NOMO-1 treated with dmso at 0.1 percent for 144 hours (cell line): Measurements from ENCODE around the gene SFPQ.
"Not testable (repeated sequence)": the region's sequence is repeated elsewhere in the genome, so short reads cannot be mapped to it uniquely, and the experiment has no call there.

ENCODE experiments used
- DNase-seq: peaks from one replicate; lab custom pipeline; 2025; ENCODE audit not compliant: unreplicated experiment; lab: John Stamatoyannopoulos, UW

Gene SFPQ

DNA sequence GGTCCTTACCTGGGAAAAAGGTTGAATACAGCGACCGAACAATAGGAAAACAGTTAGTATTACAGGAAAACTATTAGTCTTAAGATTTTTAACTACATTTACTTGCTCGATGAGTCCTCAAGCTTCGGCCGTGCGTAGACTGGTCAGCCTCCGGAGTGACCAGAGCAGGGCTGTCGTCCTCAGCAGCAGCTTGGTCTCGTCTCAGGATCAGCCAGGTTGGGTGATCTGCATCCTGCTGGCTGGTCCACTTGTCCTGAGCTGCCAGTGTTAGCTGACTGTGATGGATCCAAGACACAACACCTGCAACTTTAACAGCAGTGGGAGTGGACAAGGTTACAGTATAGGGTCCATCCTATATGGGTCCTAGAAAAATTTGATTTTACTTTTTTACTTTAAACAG is 50.2 kb downstream of the SFPQ start:
- not testable (repeated sequence) for DNase-seq

DNA sequence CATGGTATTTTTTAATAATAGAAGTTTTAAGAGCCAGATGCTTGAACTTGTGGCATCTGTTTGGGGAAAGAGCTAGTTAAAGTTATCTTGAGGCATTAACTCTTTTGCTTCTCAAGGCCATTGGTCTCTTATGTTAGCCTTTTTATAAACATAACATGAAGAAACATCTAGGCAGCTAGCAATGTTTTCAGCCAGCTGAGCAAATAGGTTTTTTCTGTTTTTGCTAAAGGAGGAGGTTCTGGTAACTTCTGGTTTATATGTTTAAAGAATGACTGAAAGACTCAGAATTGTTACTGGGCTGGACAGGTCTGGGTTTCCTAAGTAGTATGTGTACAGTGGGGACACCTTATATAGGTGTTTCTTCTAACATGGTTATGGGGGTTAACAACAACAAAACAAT is 50.7 kb downstream of the SFPQ start:
- not testable (repeated sequence) for DNase-seq

DNA sequence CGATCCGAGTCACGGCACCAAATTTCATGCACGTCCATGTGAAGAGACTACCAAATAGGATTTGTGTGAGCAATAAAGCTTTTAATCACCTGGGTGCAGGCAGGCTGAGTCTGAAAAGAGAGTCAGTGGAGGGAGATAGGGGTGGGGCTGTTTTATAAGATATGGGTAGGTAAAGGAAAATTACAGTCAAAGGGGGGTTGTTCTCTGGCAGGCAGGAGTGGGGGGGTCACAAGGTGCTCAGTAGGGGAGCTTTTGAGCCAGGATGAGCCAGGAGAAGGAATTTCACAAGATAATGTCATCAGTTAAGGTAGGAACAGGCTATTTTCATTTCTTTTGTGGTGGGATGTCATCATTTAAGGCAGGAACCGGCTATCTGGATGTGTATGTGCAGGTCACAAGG is 55.4 kb downstream of the SFPQ start:
- DNase-seq, result not testable (repeated sequence)

DNA sequence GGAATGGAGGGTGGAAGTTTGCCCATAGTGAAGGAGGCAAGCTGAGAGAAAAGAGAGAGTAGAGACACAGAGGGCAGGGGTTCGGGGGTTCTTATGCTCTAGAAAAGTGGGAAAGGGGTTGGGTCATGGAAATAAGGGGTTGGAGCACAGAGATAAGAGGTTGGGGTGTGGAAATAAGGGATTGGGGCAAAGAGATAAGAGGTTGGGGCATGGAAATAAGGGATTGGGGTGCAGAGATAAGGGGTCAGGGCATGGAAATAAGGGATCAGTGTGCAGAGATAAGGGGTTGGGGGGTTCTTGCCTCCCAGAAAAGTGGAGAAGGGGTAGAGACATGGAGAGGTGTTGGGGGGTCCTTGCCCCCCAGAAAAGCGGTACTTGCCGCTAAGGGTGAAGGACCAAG is 56.2 kb downstream of the SFPQ start:
- no peak for DNase-seq
